B cell (primary cell): ENCODE results near the gene PFDN1. TPM values are rescaled to one million over a fixed set of nuclear protein-coding genes. Genes with fewer than 3 reads are reported as not detected.

Experiments
- ATAC-seq: fragments of 200-7000 bp; cut with Tn5 transposase; one replicate; pipeline ENCODE4 v1.10.0; 2021; ENCODE audit warnings: low read depth, mild to moderate bottlenecking, moderate number of reproducible peaks, moderate library complexity
- CTCF ChIA-PET: fragments of 350-600 bp; sonication (Branson Sonifier 250); formaldehyde crosslinking; loops from one replicate; lab custom pipeline; 2021; ENCODE audit warnings: antibody characterized with exemption, inconsistent platforms; lab: Charles Lee
- POLR2A ChIA-PET: fragments of 350-600 bp; sonication (Branson Sonifier 250); formaldehyde crosslinking; loops from one replicate; lab custom pipeline; 2021; ENCODE audit warnings: antibody characterized with exemption; lab: Charles Lee
- DNase-seq: peaks from one replicate; pipeline ENCODE4 v3.0.0; 2013
- H2AFZ ChIP-seq: 2 replicates; pipeline ENCODE4 v1.6.1; 2012; ENCODE audit warnings: mild to moderate bottlenecking, low read depth, low read length; ENCODE audit not compliant: insufficient read depth, poor library complexity, severe bottlenecking
- H3K27ac ChIP-seq, 2 donors: 1 replicate in 1 of 2; 2 replicates in 1 of 2; pipeline ENCODE4 v1.5.1; 2012 to 2013; ENCODE audit warnings: low read length in 2 of 2, mild to moderate bottlenecking in 2 of 2, moderate library complexity in 1 of 2
- H3K27me3 ChIP-seq, 4 experiments: fragments of 200-600 bp in 1 of 4; sonication (generic) in 1 of 4; replicated peaks in 1 of 4; 1 replicate in 2 of 4; 2 replicates in 2 of 4; pipeline versions ENCODE4 v1.6.1 to v1.7.0; 2013 to 2016; ENCODE audit warnings: low read length in 3 of 4, mild to moderate bottlenecking in 2 of 4, mixed read lengths in 1 of 4, moderate library complexity in 1 of 4; ENCODE audit not compliant: insufficient read depth in 4 of 4, control insufficient read depth in 3 of 4; ENCODE audit errors: control extremely low read depth in 1 of 4
- H3K36me3 ChIP-seq, 2 experiments: replicated peaks in 1 of 2; 1 replicate in 1 of 2; 2 replicates in 1 of 2; pipeline versions ENCODE4 v1.6.1 to v1.7.1; 2013; ENCODE audit warnings: low read length in 1 of 2; ENCODE audit not compliant: insufficient read depth in 2 of 2, control insufficient read depth in 1 of 2; ENCODE audit errors: control extremely low read depth in 1 of 2, extremely low read depth in 1 of 2
- H3K4me1 ChIP-seq, 2 donors: fragments of 200-600 bp in 1 of 2; sonication (generic) in 1 of 2; 1 replicate in 1 of 2; 2 replicates in 1 of 2; pipeline versions ENCODE4 v1.5.1 to v1.6.1; 2013 to 2017; ENCODE audit warnings: low read length in 2 of 2; ENCODE audit not compliant: control insufficient read depth in 2 of 2, insufficient read depth in 2 of 2
- H3K4me2 ChIP-seq: replicated peaks from 2 replicates; pipeline ENCODE3; 2012; ENCODE audit warnings: mild to moderate bottlenecking, low read depth, low read length; ENCODE audit not compliant: poor library complexity, severe bottlenecking
- H3K4me3 ChIP-seq, 5 experiments: fragments of 200-600 bp in 1 of 5; sonication (generic) in 1 of 5; 1 replicate in 3 of 5; 2 replicates in 2 of 5; pipeline versions ENCODE4 v1.5.1 to v1.7.0; 2011 to 2016; ENCODE audit warnings: low read length in 4 of 5, mild to moderate bottlenecking in 4 of 5, low read depth in 2 of 5, control low read depth in 1 of 5, moderate library complexity in 1 of 5; ENCODE audit not compliant: insufficient read depth in 1 of 5; ENCODE audit errors: control extremely low read depth in 1 of 5, extremely low read depth in 1 of 5
- H3K79me2 ChIP-seq: fragments of 200-600 bp; sonication (generic); one replicate; pipeline ENCODE4 v1.6.0; 2016; ENCODE audit warnings: low read length; ENCODE audit not compliant: control insufficient read depth, insufficient read depth
- H3K9ac ChIP-seq: fragments of 200-600 bp; sonication (generic); 2 replicates; pipeline ENCODE4 v1.6.1; 2017; ENCODE audit warnings: mild to moderate bottlenecking, low read length, moderate library complexity
- H3K9me3 ChIP-seq, 3 donors: one replicate each; pipeline versions ENCODE4 v1.6.1 to v1.7.1; 2013; ENCODE audit warnings: low read length in 2 of 3; ENCODE audit not compliant: control insufficient read depth in 2 of 3, insufficient read depth in 1 of 3; ENCODE audit errors: control extremely low read depth in 1 of 3
- H4K20me1 ChIP-seq: 2 replicates; pipeline ENCODE4 v1.6.0; 2012; ENCODE audit warnings: mild to moderate bottlenecking, low read length; ENCODE audit not compliant: insufficient read depth, control insufficient read depth, poor library complexity, severe bottlenecking
- H3K27ac Mint-ChIP-seq: one replicate; pipeline ENCODE4 v1.8.0; 2021; ENCODE audit warnings: mixed read lengths
- H3K27me3 Mint-ChIP-seq: one replicate; pipeline ENCODE4 v1.8.0; 2021; ENCODE audit warnings: mixed read lengths
- H3K4me1 Mint-ChIP-seq: one replicate; pipeline ENCODE4 v1.8.0; 2021; ENCODE audit warnings: mixed read lengths
- H3K4me3 Mint-ChIP-seq: one replicate; pipeline ENCODE4 v1.8.0; 2021; ENCODE audit warnings: mixed read lengths
- H3K9me3 Mint-ChIP-seq: one replicate; pipeline ENCODE4 v1.8.0; 2022; ENCODE audit warnings: mixed read lengths; ENCODE audit not compliant: insufficient read depth
- EZH2 ChIP-seq: IDR thresholded peaks from 2 replicates; pipeline ENCODE4 v1.6.1; 2012; ENCODE audit warnings: borderline replicate concordance, low read depth, mild to moderate bottlenecking, moderate library complexity, low read length; ENCODE audit not compliant: insufficient read depth, poor library complexity, severe bottlenecking
- WGBS: methylation state at CpG from one replicate; pipeline ENCODE4 v1.1.5; 2013; ENCODE audit warnings: missing lambda C conversion rate; ENCODE audit not compliant: insufficient coverage; 5-methylcytosine and 5-hydroxymethylcytosine counted together
- intact Hi-C: fragments of 100-400 bp; cut with micrococcal nuclease; formaldehyde crosslinking; loops from one replicate; pipeline ENCODE4 v1.10.0; 2022
- polyA plus RNA-seq: library from polyadenylated mRNA; depleted of rRNA; stranded (reverse); fragments of >200 nt; gene quantifications from 2 replicates; pipeline ENCODE4 v1.2.3, GENCODE V29; 2012
- total RNA-seq, 2 donors: library from RNA; stranded (reverse); fragments of 120-200 nt in 1 of 2; gene quantifications; 1 replicate in 1 of 2; 2 replicates in 1 of 2; pipeline versions ENCODE4 v1.2.3 to v1.2.4, GENCODE V29; 2013 to 2022
- TF ChIP-seq, protein P1 (sequence below): fragments of 200-600 bp; IDR thresholded peaks from one replicate; pipeline ENCODE4 v1.8.0; 2022; ENCODE audit warnings: antibody characterized with exemption, mild to moderate bottlenecking

The PFDN1 gene
- total and polyA plus RNA-seq, 2 donors (not counting 1 experiment from before 2014, with no cell fraction given) = 30.3 to 31.2 TPM

DNA sequence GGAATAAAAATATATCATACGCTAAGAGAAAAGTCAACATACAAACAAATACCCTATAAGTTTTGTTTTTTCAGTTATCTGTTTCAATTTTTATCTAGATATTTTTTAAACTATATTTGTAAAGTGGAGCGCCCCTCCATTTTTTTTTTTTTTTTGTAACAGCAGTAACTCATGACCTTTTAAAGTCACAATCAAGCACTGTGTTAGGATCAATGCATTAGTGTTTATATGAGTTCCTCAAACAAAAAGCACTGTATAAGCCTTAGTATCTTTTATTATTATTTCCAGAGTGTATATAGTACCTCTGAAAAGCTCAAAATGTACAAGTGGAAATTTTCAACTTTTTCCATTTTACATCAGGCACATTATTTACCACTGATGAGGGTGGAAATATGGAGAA lies 20.6 kb downstream of the PFDN1 start:
- Histone ChIP-seq H3K4me2 (no peak overlapping the region), H3K36me3 (peaks cover 0 to 4% of the 10 kb centered on the region in 2 experiments), H3K9ac (no peak overlapping the region), H3K27me3 (no peaks in the 10 kb centered on the region), H3K4me3 (no peak overlapping the region), H2AFZ (no peak overlapping the region), H3K79me2 (peaks cover 20% of the 10 kb centered on the region), H3K27ac (no peak overlapping the region), H3K4me1 (peaks cover 15 to 19% of the 10 kb centered on the region in 2 donors), H3K9me3 (no peaks in the 10 kb centered on the region), H4K20me1 (no peaks in the 10 kb centered on the region)
- DNase-seq (no peak), ATAC-seq (no peak)
- CTCF ChIA-PET = interaction anchor here (0.7 kb wide), 2 partner anchors 18 to 438 kb away, joined by 3 read pairs; no protein-coding TSS in a partner anchor
- Mint-ChIP-seq H3K27ac (no peak overlapping the region), H3K27me3 (no peaks in the 10 kb centered on the region), H3K4me1 (peaks cover 27% of the 10 kb centered on the region), H3K9me3 (no peaks in the 10 kb centered on the region), H3K4me3 (no peak overlapping the region)
- no CpG with 5 or more reads among the region's 2 CpGs for WGBS
- intact Hi-C loops = loop anchor here (5.0 kb wide), 2 partner anchors 40 to 120 kb away; partner anchors contain the start of gene ANKHD1
- POLR2A ChIA-PET = interaction anchor here (0.7 kb wide), 1 partner anchor 69 kb away, joined by 6 read pairs; no protein-coding TSS in a partner anchor
- TF ChIP-seq, protein P1, sequence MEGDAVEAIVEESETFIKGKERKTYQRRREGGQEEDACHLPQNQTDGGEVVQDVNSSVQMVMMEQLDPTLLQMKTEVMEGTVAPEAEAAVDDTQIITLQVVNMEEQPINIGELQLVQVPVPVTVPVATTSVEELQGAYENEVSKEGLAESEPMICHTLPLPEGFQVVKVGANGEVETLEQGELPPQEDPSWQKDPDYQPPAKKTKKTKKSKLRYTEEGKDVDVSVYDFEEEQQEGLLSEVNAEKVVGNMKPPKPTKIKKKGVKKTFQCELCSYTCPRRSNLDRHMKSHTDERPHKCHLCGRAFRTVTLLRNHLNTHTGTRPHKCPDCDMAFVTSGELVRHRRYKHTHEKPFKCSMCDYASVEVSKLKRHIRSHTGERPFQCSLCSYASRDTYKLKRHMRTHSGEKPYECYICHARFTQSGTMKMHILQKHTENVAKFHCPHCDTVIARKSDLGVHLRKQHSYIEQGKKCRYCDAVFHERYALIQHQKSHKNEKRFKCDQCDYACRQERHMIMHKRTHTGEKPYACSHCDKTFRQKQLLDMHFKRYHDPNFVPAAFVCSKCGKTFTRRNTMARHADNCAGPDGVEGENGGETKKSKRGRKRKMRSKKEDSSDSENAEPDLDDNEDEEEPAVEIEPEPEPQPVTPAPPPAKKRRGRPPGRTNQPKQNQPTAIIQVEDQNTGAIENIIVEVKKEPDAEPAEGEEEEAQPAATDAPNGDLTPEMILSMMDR = no peak
- TF ChIP-seq EZH2 = no peak

DNA sequence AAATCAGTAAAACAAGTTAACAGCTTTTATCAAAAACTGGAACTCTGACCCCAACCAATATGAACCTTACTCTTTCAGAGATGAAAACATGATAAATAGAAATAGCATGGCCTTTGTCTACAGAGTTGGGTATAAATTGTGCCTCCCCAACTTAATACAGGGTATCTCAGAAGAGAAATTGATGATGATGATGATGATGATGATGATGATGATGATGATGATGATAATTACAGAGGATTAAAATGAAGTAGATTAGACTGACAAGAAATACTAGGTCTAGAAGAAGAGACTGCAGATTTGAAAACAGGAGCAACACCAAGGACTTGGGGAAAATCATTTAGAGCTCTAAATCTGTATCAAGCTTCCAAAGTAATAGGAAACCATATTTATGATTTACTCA lies 27.1 kb downstream of the PFDN1 start:
- Histone ChIP-seq H3K9ac (no peak overlapping the region), H3K4me3 (no peak overlapping the region), H4K20me1 (no peaks in the 10 kb centered on the region), H3K9me3 (no peaks in the 10 kb centered on the region), H3K4me2 (no peak overlapping the region), H3K79me2 (peaks cover 29% of the 10 kb centered on the region), H2AFZ (no peak overlapping the region), H3K4me1 (no peaks in the 10 kb centered on the region), H3K27me3 (no peaks in the 10 kb centered on the region), H3K27ac (no peak overlapping the region), H3K36me3 (peaks cover 3 to 4% of the 10 kb centered on the region in 2 experiments)
- Mint-ChIP-seq H3K4me1 (peaks cover 1% of the 10 kb centered on the region), H3K27me3 (no peaks in the 10 kb centered on the region), H3K27ac (no peak overlapping the region), H3K4me3 (no peak overlapping the region), H3K9me3 (no peaks in the 10 kb centered on the region)
- ATAC-seq = no peak
- no peak for DNase-seq
- ChIA-PET CTCF (interaction anchor here (0.7 to 1.6 kb wide), 4 partner anchors 32 to 83 kb away, joined by 3 to 4 read pairs (median 4); no protein-coding TSS in a partner anchor), POLR2A (no interaction called here)
- intact Hi-C loops = no loop called here
- TF ChIP-seq, protein P1 = no peak
- no peak for TF ChIP-seq EZH2
